Tibial nerve (tissue), 4 donors: Measurements from ENCODE around the gene KIAA0753. TPM values are rescaled to one million over a fixed set of nuclear protein-coding genes. Genes with fewer than 3 reads are reported as not detected.
"Not testable (repeated sequence)": the region's sequence is repeated elsewhere in the genome, so short reads cannot be mapped to it uniquely, and the experiment has no call there.

Experiments
- DNase-seq, 2 donors: peaks; one replicate each; pipeline ENCODE4 v3.0.0-alpha.2; 2019; ENCODE audit warnings: low spot score in 2 of 2
- H3K27ac ChIP-seq, 4 donors: fragments of 200-600 bp; sonication (generic) in 3 of 4; one replicate each; pipeline ENCODE4 v1.5.1; 2017 to 2019; ENCODE audit warnings: mild to moderate bottlenecking in 1 of 4
- H3K27me3 ChIP-seq, 2 donors: fragments of 200-600 bp; sonication (generic) in 1 of 2; one replicate each; pipeline versions ENCODE4 v1.5.1 to v1.6.0; 2017 to 2019
- H3K36me3 ChIP-seq, 3 donors: fragments of 200-600 bp; sonication (generic); one replicate each; pipeline ENCODE4 v1.5.1; 2018 to 2019
- H3K4me1 ChIP-seq, 4 donors: fragments of 200-600 bp; sonication (generic) in 3 of 4; one replicate each; pipeline ENCODE4 v1.5.1; 2017 to 2019
- H3K4me3 ChIP-seq, 4 donors: fragments of 200-600 bp; sonication (generic) in 3 of 4; one replicate each; pipeline ENCODE4 v1.5.1; 2017 to 2019; ENCODE audit warnings: mild to moderate bottlenecking in 1 of 4, moderate library complexity in 1 of 4
- H3K9me3 ChIP-seq, 4 donors: fragments of 200-600 bp; sonication (generic) in 3 of 4; one replicate each; pipeline ENCODE4 v1.5.1; 2017 to 2019
- EP300 ChIP-seq, 2 donors: sonication (generic); formaldehyde crosslinking; IDR thresholded peaks; one replicate each; pipeline ENCODE4 v1.6.1; 2017; ENCODE audit warnings: antibody characterized with exemption in 2 of 2, mild to moderate bottlenecking in 1 of 2
- POLR2A ChIP-seq, 2 donors: fragments of 450-650 bp; IDR thresholded peaks; one replicate each; pipeline ENCODE4 v1.6.1; 2017; ENCODE audit warnings: antibody characterized with exemption in 2 of 2, mild to moderate bottlenecking in 2 of 2, moderate library complexity in 2 of 2
- WGBS, 2 donors: methylation state at CpG; one replicate each; pipeline ENCODE4 v1.1.5; 2018; 5-methylcytosine and 5-hydroxymethylcytosine counted together
- total RNA-seq, 4 donors: library from RNA; depleted of rRNA; stranded (reverse); fragments of >200 nt; gene quantifications; one replicate each; pipeline ENCODE4 v1.1.0, GENCODE V29; 2016
- TF ChIP-seq, protein P1 (sequence below), 5 experiments: fragments of 200-600 bp in 3 of 5; fragments of 450-650 bp in 2 of 5; sonication (generic) in 3 of 5; IDR thresholded peaks; one replicate each; pipeline ENCODE4 v1.5.1; 2016 to 2019; ENCODE audit warnings: antibody characterized with exemption in 5 of 5, mild to moderate bottlenecking in 3 of 5, moderate library complexity in 2 of 5

Gene KIAA0753
- total RNA-seq, 4 donors from 2014 or later = 14.1 to 24.0 (median 16.9) TPM

DNA sequence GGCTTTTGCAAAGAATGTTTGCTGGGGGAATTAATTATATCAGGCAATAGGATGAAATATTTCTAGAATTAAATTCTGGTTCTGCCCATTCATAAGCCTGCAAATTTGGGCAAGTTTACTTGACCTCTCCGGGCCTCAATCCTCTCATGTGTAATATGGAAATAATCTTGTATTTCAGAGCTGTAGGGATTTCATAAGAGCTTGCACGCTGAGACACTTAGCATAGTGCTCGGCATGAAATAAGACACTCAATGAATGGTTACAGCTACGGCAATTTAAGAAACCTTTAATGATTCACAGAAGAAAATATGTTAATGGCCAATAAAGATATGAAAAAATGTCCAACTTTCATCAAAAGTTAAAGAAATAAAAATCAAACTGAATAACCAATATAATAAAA, 43.6 kb downstream of the KIAA0753 start:
- TF ChIP-seq POLR2A (IDR thresholded peaks at IDR 0.05) (no peak), EP300 (IDR thresholded peaks at IDR 0.05) (no peak)
- TF ChIP-seq, protein P1, sequence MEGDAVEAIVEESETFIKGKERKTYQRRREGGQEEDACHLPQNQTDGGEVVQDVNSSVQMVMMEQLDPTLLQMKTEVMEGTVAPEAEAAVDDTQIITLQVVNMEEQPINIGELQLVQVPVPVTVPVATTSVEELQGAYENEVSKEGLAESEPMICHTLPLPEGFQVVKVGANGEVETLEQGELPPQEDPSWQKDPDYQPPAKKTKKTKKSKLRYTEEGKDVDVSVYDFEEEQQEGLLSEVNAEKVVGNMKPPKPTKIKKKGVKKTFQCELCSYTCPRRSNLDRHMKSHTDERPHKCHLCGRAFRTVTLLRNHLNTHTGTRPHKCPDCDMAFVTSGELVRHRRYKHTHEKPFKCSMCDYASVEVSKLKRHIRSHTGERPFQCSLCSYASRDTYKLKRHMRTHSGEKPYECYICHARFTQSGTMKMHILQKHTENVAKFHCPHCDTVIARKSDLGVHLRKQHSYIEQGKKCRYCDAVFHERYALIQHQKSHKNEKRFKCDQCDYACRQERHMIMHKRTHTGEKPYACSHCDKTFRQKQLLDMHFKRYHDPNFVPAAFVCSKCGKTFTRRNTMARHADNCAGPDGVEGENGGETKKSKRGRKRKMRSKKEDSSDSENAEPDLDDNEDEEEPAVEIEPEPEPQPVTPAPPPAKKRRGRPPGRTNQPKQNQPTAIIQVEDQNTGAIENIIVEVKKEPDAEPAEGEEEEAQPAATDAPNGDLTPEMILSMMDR (IDR thresholded peaks at IDR 0.05) = no peak
- peaks cover 0 to 51% (median 4%) of the 10 kb centered on the region in 3 donors for H3K36me3 ChIP-seq
- H3K4me3 ChIP-seq = no peak overlapping the region
- H3K27ac ChIP-seq = no peak overlapping the region
- DNase-seq = no peak
- H3K9me3 ChIP-seq = no peaks in the 10 kb centered on the region
- no peaks in the 10 kb centered on the region for H3K27me3 ChIP-seq
- WGBS, 2 donors = 73 to 89% methylated on average over 4 of the region's 4 CpGs
- peaks cover 0 to 22% (median 5%) of the 10 kb centered on the region in 4 donors for H3K4me1 ChIP-seq

DNA sequence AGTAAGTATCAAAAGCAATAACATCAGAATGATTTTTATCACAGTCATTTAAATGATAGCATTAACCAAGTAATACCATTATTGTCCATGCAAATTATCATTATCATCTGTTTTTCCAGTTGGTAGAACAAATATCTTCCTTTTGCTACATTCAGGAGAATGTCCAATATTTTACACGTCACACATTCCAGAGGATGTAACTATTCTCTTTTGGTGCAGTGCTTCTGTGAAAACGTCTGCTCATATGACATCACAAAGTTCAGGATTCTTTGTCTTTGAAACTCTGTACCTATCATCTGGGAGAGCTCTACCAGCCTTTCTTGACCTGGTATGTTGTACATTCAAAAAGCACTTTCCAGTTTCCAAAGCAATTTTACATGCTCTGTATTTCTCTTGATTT, 44.0 kb downstream of the KIAA0753 start:
- Histone ChIP-seq H3K36me3 (peaks cover 0 to 53% (median 4%) of the 10 kb centered on the region in 3 donors), H3K27ac (no peak overlapping the region), H3K27me3 (no peaks in the 10 kb centered on the region), H3K4me1 (peaks cover 0 to 22% (median 5%) of the 10 kb centered on the region in 4 donors), H3K4me3 (no peak overlapping the region), H3K9me3 (no peaks in the 10 kb centered on the region)
- no peak for DNase-seq
- TF ChIP-seq EP300 (IDR thresholded peaks at IDR 0.05) (no peak), POLR2A (IDR thresholded peaks at IDR 0.05) (no peak)
- TF ChIP-seq, protein P1 (IDR thresholded peaks at IDR 0.05) = no peak
- 82 to 90% methylated on average over 2 of the region's 2 CpGs for WGBS, 2 donors

DNA sequence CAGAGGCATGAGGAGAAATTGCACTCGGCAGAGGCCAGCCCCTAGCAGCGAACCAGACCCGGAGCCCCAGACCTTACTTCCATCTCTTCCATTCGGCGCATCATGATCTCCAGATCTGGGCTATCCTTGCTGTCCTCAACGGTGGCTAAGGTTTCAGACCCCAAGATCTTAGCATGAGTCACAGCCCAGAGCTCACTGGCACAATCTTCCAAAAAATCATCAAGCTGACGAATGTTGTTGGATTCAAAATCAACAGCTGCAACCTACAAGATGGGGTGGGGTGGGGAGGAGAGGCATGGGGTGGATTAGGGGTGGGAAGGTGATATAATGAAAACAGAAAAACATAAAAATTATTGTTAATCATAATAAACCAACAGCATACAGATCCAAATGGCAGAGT, 44.4 kb downstream of the KIAA0753 start:
- DNase-seq = no peak
- Histone ChIP-seq H3K4me1 (peaks cover 0 to 22% (median 5%) of the 10 kb centered on the region in 4 donors), H3K9me3 (no peaks in the 10 kb centered on the region), H3K36me3 (peaks cover 0 to 58% (median 4%) of the 10 kb centered on the region in 3 donors), H3K27ac (no peak overlapping the region), H3K4me3 (no peak overlapping the region), H3K27me3 (no peaks in the 10 kb centered on the region)
- TF ChIP-seq POLR2A (IDR thresholded peaks at IDR 0.05) (no peak), EP300 (IDR thresholded peaks at IDR 0.05) (no peak)
- TF ChIP-seq, protein P1 (IDR thresholded peaks at IDR 0.05) = no peak
- 96 to 97% methylated on average over 7 of the region's 7 CpGs for WGBS, 2 donors

- H3K36me3 ChIP-seq = peaks cover 0 to 82% (median 12%) of the 10 kb centered on the region in 3 donors
- not testable (repeated sequence) for DNase-seq, H3K4me3 ChIP-seq, H3K27me3 ChIP-seq, H3K27ac ChIP-seq, H3K9me3 ChIP-seq, H3K4me1 ChIP-seq
- WGBS, 2 donors = 95 to 99% methylated on average over 13 to 14 of the region's 14 CpGs
Measured at GRCh38 chr17:6593371-6593770, 47.1 kb downstream of the KIAA0753 start.

GRCh38 chr17:6592173-6592572, 48.3 kb downstream of the KIAA0753 start:
- Histone ChIP-seq H3K27ac (no peak overlapping the region), H3K36me3 (peaks cover 0 to 94% (median 12%) of the 10 kb centered on the region in 3 donors), H3K9me3 (no peaks in the 10 kb centered on the region), H3K27me3 (no peaks in the 10 kb centered on the region), H3K4me1 (no peaks in the 10 kb centered on the region), H3K4me3 (no peak overlapping the region)
- TF ChIP-seq, protein P1 (IDR thresholded peaks at IDR 0.05) = no peak
- TF ChIP-seq POLR2A (IDR thresholded peaks at IDR 0.05) (no peak), EP300 (IDR thresholded peaks at IDR 0.05) (no peak)
- 88 to 90% methylated on average over 6 of the region's 6 CpGs for WGBS, 2 donors
- no peak for DNase-seq
